Right lobe of liver (tissue), 4 donors: ENCODE measurements around the gene GNB5.

ENCODE experiments used
- CTCF ChIP-seq, 4 donors: fragments of 200-600 bp in 3 of 4; fragments of 450-650 bp in 1 of 4; IDR thresholded peaks; one replicate each; pipeline versions ENCODE4 v1.5.1 to v1.8.0; 2016 to 2022; ENCODE audit warnings: antibody characterized with exemption in 4 of 4, mild to moderate bottlenecking in 2 of 4
- POLR2A ChIP-seq: fragments of 450-650 bp; IDR thresholded peaks from one replicate; pipeline ENCODE4 v1.6.1; 2017; ENCODE audit warnings: antibody characterized with exemption, mild to moderate bottlenecking
- donor health status: DM: no; HTN: no; CAD: no.
- donor health status: DM: no; HTN: no; CAD: no.
- donor health status: DM: no; HTN: yes; CAD: no.

- TF ChIP-seq CTCF (IDR thresholded peaks at IDR 0.05), result no peak
- no peak for TF ChIP-seq POLR2A
These were observed 44.8 kb upstream of the GNB5 start for GRCh38 chr15:52236013-52236412.
